22Rv1 (cell line): ENCODE measurements around the gene FMN1.

Source experiments
- CTCF ChIP-seq: fragments of 450-650 bp; IDR thresholded peaks from 2 replicates; pipeline ENCODE4 v1.5.1; 2017; ENCODE audit warnings: mild to moderate bottlenecking
- ZFX ChIP-seq: fragments of 450-650 bp; IDR thresholded peaks from 2 replicates; pipeline ENCODE4 v1.6.1; 2017; ENCODE audit warnings: antibody characterized with exemption, borderline replicate concordance

DNA sequence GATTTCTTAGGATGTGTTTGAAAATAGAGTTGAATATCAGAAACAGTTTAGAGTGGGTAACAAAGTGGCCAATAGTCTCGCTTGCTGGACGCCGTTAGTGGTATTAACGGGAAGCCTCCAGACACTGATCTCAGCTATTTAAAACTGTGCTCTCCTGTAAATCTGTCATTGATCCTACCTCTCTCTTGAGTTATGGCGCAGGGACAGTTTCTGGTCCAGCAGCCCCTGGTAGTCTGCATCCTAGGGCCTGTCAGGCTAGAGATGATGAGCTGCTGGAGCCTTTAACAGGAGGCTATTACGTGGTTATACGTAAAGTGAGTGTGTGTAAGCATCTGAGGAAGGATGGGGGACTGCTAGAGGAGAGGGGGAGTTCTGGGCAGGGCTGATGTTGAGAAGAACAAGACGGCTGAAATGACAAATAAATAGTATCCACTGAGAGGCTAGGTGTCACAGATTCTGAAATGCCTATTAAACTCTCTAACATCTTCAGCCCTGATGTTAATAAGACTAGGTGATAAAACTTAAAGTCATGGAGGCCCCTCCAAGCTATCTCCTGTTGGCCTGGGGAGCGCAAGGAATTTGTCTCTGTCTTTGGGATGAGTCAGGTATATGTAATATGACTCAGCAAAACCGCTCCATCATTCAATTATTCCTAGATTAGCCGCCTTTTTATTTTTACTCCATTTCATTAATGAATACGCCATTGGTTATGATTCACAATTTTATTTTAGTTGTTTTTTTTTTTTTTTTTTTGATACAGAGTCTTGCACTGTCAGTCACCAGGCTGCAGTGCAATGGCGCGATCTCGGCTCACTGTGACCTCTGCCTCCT is 321.0 kb downstream of the FMN1 start:
- no peak for TF ChIP-seq CTCF
- no peak for TF ChIP-seq ZFX
